Fibroblast of skin of right biceps (primary cell): ENCODE data around the gene CMTM1.

Experiments
- DNase-seq: peaks from one replicate; pipeline ENCODE4 v3.0.0-alpha.2; 2013

Gene CMTM1

GRCh38 chr16:66539623-66540469 lies 26.4 kb upstream of the CMTM1 start:
- DNase-seq: no peak

GRCh38 chr16:66541388-66542355 lies 24.6 kb upstream of the CMTM1 start:
- no peak for DNase-seq

GRCh38 chr16:66542396-66542795 lies 23.8 kb upstream of the CMTM1 start:
- no peak for DNase-seq

GRCh38 chr16:66543541-66543940 lies 22.7 kb upstream of the CMTM1 start:
- no peak for DNase-seq

GRCh38 chr16:66544016-66544757 lies 22.1 kb upstream of the CMTM1 start:
- no peak for DNase-seq

- no peak for DNase-seq
These were observed 18.9 kb upstream of the CMTM1 start for GRCh38 chr16:66547101-66547989.

GRCh38 chr16:66548068-66548467 lies 18.2 kb upstream of the CMTM1 start:
- no peak for DNase-seq

GRCh38 chr16:66548868-66549267 lies 17.4 kb upstream of the CMTM1 start:
- no peak for DNase-seq

- DNase-seq: peak; percentile 77
These were observed 16.7 kb upstream of the CMTM1 start, which contains the start of gene TK2 for GRCh38 chr16:66549284-66550131. Gene TK2, minus strand, starts transcription at chr16:66550122. Its CDS starts 61 bp downstream, at chr16:66550061.

- DNase-seq: peak; percentile 44
These were observed 14.9 kb upstream of the CMTM1 start for GRCh38 chr16:66551348-66551759.

- no peak for DNase-seq
These were observed 14.4 kb upstream of the CMTM1 start for GRCh38 chr16:66551788-66552285.

GRCh38 chr16:66552286-66553177 lies 13.7 kb upstream of the CMTM1 start, which contains the start of gene CKLF:
Gene CKLF, plus strand, starts transcription at chr16:66552576. Its CDS starts 140 bp downstream, at chr16:66552716.
- DNase-seq: peak; percentile 88

GRCh38 chr16:66553223-66553622 lies 13.0 kb upstream of the CMTM1 start:
- DNase-seq: no peak

- no peak for DNase-seq
These were observed 12.2 kb upstream of the CMTM1 start for GRCh38 chr16:66554021-66554420.

GRCh38 chr16:66554495-66554894 lies 11.7 kb upstream of the CMTM1 start:
- no peak for DNase-seq

- DNase-seq: no peak
These were observed 6.1 kb upstream of the CMTM1 start for GRCh38 chr16:66560107-66560506.

GRCh38 chr16:66561381-66562080 lies 4.7 kb upstream of the CMTM1 start:
- DNase-seq: no peak

- no peak for DNase-seq
These were observed 3.8 kb upstream of the CMTM1 start for GRCh38 chr16:66562409-66562808.

GRCh38 chr16:66562986-66563385 lies 3.3 kb upstream of the CMTM1 start:
- no peak for DNase-seq
